ENCODE data around the gene TMPRSS2. TPM values are rescaled to one million over a fixed set of nuclear protein-coding genes. Genes with fewer than 3 reads are reported as not detected.

Gene TMPRSS2
- total RNA-seq, 1 donor from 2014 or later = not detected

GRCh38 chr21:41488080-41488479, 19.9 kb downstream of the TMPRSS2 start:
- intact Hi-C loops (cut with micrococcal nuclease) = no loop called here
- Histone ChIP-seq H3K9me3 (replicated peaks) (no peaks in the 10 kb centered on the region), H3K4me3 (no peak overlapping the region), H3K27ac (replicated peaks) (no peak overlapping the region), H3K27me3 (ENCODE audit: low read depth) (peaks cover 65% of the 10 kb centered on the region), H3K4me1 (no peaks in the 10 kb centered on the region), H3K36me3 (no peaks in the 10 kb centered on the region)
- no peak for DNase-seq
- TF ChIP-seq CTCF (IDR thresholded peaks at IDR 0.05; ENCODE audit: borderline replicate concordance) = no peak

- Histone ChIP-seq H3K9me3 (replicated peaks) (no peaks in the 10 kb centered on the region), H3K27ac (replicated peaks) (no peak overlapping the region), H3K36me3 (no peaks in the 10 kb centered on the region), H3K4me3 (no peak overlapping the region), H3K27me3 (ENCODE audit: low read depth) (peaks cover 58% of the 10 kb centered on the region), H3K4me1 (no peaks in the 10 kb centered on the region)
- intact Hi-C loops (cut with micrococcal nuclease) = no loop called here
- no peak for DNase-seq
- TF ChIP-seq CTCF (IDR thresholded peaks at IDR 0.05; ENCODE audit: borderline replicate concordance) = no peak
Measured at GRCh38 chr21:41487082-41487481, 20.9 kb downstream of the TMPRSS2 start.

GRCh38 chr21:41483973-41484372, 24.0 kb downstream of the TMPRSS2 start:
- H3K4me3 ChIP-seq = no peak overlapping the region
- no peaks in the 10 kb centered on the region for H3K36me3 ChIP-seq
- no peaks in the 10 kb centered on the region for H3K9me3 ChIP-seq (replicated peaks)
- no peak for DNase-seq
- no peak for TF ChIP-seq CTCF (IDR thresholded peaks at IDR 0.05; ENCODE audit: borderline replicate concordance)
- peaks cover 58% of the 10 kb centered on the region for H3K27me3 ChIP-seq (ENCODE audit: low read depth)
- no peaks in the 10 kb centered on the region for H3K4me1 ChIP-seq
- intact Hi-C loops (cut with micrococcal nuclease) = no loop called here
- H3K27ac ChIP-seq (replicated peaks) = no peak overlapping the region

GRCh38 chr21:41483415-41483814, 24.5 kb downstream of the TMPRSS2 start:
- Histone ChIP-seq H3K4me3 (no peak overlapping the region), H3K27me3 (ENCODE audit: low read depth) (peaks cover 58% of the 10 kb centered on the region), H3K36me3 (no peaks in the 10 kb centered on the region), H3K4me1 (no peaks in the 10 kb centered on the region), H3K9me3 (replicated peaks) (no peaks in the 10 kb centered on the region), H3K27ac (replicated peaks) (no peak overlapping the region)
- TF ChIP-seq CTCF (IDR thresholded peaks at IDR 0.05; ENCODE audit: borderline replicate concordance) = no peak
- intact Hi-C loops (cut with micrococcal nuclease) = no loop called here
- no peak for DNase-seq

GRCh38 chr21:41482980-41483379, 25.0 kb downstream of the TMPRSS2 start:
- no peak for DNase-seq
- Histone ChIP-seq H3K36me3 (no peaks in the 10 kb centered on the region), H3K27ac (replicated peaks) (no peak overlapping the region), H3K9me3 (replicated peaks) (no peaks in the 10 kb centered on the region), H3K4me1 (no peaks in the 10 kb centered on the region), H3K27me3 (ENCODE audit: low read depth) (peaks cover 58% of the 10 kb centered on the region), H3K4me3 (no peak overlapping the region)
- intact Hi-C loops (cut with micrococcal nuclease) = no loop called here
- no peak for TF ChIP-seq CTCF (IDR thresholded peaks at IDR 0.05; ENCODE audit: borderline replicate concordance)

GRCh38 chr21:41482301-41482700, 25.7 kb downstream of the TMPRSS2 start:
- no peak for DNase-seq
- Histone ChIP-seq H3K27ac (replicated peaks) (no peak overlapping the region), H3K4me1 (no peaks in the 10 kb centered on the region), H3K27me3 (ENCODE audit: low read depth) (peaks cover 63% of the 10 kb centered on the region), H3K9me3 (replicated peaks) (no peaks in the 10 kb centered on the region), H3K36me3 (no peaks in the 10 kb centered on the region), H3K4me3 (no peak overlapping the region)
- intact Hi-C loops (cut with micrococcal nuclease) = no loop called here
- no peak for TF ChIP-seq CTCF (IDR thresholded peaks at IDR 0.05; ENCODE audit: borderline replicate concordance)

Measured in left ventricle myocardium inferior (tissue), 1 donor.